Gastrocnemius medialis (tissue), 4 donors: ENCODE data around the gene LY6G5C.

ENCODE experiments used
- CTCF ChIP-seq, 5 experiments: fragments of 450-650 bp in 3 of 5; fragments of 200-600 bp in 2 of 5; sonication (generic) in 2 of 5; IDR thresholded peaks in 4 of 5; conservative IDR thresholded peaks in 1 of 5; 1 replicate in 4 of 5; 2 replicates in 1 of 5; pipeline ENCODE4 v1.5.1; 2016 to 2019; ENCODE audit warnings: antibody characterized with exemption in 5 of 5, mild to moderate bottlenecking in 3 of 5, moderate library complexity in 3 of 5
- POLR2A ChIP-seq, 2 donors: fragments of 450-650 bp; IDR thresholded peaks; one replicate each; pipeline ENCODE4 v1.6.1; 2017; ENCODE audit warnings: antibody characterized with exemption in 2 of 2, mild to moderate bottlenecking in 2 of 2, moderate library complexity in 2 of 2

DNA sequence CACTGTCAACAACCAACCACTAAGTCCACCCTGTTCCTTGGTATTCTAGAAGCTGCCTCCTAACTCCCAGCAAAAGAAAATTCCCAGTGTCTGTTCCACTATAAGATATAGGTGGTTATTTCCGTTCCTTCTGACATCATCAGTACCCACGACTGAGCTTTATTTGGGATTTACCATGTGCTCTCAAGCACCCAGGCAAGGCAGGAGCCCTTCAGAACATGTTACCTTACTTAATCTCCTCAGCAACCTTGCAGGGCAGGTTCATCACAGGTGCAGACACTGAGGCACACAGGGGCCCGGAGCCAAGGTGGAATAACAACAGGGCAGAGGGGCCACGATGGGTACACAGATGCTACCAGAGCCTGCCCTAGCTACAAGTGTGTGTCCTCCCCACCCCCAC is 11.5 kb upstream of the LY6G5C start:
- no peak for TF ChIP-seq POLR2A (IDR thresholded peaks at IDR 0.05)
- TF ChIP-seq CTCF (IDR thresholded peaks at IDR 0.05 in 4 of 5, conservative IDR thresholded peaks at IDR 0.05 in 1 of 5): no peak
